H1 (cell line): ENCODE measurements around the gene SCN8A. TPM values are rescaled to one million over a fixed set of nuclear protein-coding genes. Genes with fewer than 3 reads are reported as not detected.

Experiments
- ASH2L ChIP-seq: fragments of 200-600, 300-600 bp; sonication (generic); IDR thresholded peaks from one replicate; pipeline ENCODE4 v1.7.1; 2017; ENCODE audit warnings: low read length
- CBX8 ChIP-seq: fragments of 300-800, 300-1000 bp; sonication (generic); IDR thresholded peaks from 2 replicates; pipeline ENCODE4 v1.7.1; 2016; ENCODE audit warnings: low read depth, low read length, borderline replicate concordance
- CTBP2 ChIP-seq: IDR thresholded peaks from 2 replicates; pipeline ENCODE4 v1.7.0; 2011; ENCODE audit warnings: borderline replicate concordance, mild to moderate bottlenecking, moderate library complexity, mixed read lengths, low read length; ENCODE audit not compliant: insufficient read depth, insufficient read length
- CTCF ChIP-seq, 3 experiments: IDR thresholded peaks; 1 replicate in 2 of 3; 2 replicates in 1 of 3; pipeline versions ENCODE4 v1.5.1 to v1.6.1; 2011; ENCODE audit warnings: low read length in 3 of 3, mild to moderate bottlenecking in 3 of 3, inconsistent platforms in 2 of 3, low read depth in 1 of 3, moderate library complexity in 1 of 3; ENCODE audit not compliant: insufficient read depth in 1 of 3; ENCODE audit errors: control extremely low read depth in 1 of 3
- E2F6 ChIP-seq: IDR thresholded peaks from 2 replicates; pipeline ENCODE4 v1.6.1; 2012; ENCODE audit warnings: inconsistent platforms
- EGR1 ChIP-seq: IDR thresholded peaks from 2 replicates; pipeline ENCODE4 v1.6.1; 2011; ENCODE audit warnings: low read depth, low read length, borderline replicate concordance
- PHF8 ChIP-seq: fragments of 200-600 bp; sonication (generic); conservative IDR thresholded peaks from 2 replicates; pipeline ENCODE4 v1.7.1; 2012; ENCODE audit warnings: low read depth, mild to moderate bottlenecking, inconsistent platforms, low read length, moderate library complexity
- POLR2A ChIP-seq, 2 experiments: IDR thresholded peaks; 1 replicate in 1 of 2; 2 replicates in 1 of 2; pipeline ENCODE4 v1.6.1; 2011; ENCODE audit warnings: low read depth in 2 of 2, low read length in 2 of 2, mild to moderate bottlenecking in 2 of 2; ENCODE audit errors: control extremely low read depth in 1 of 2
- POLR2AphosphoS5 ChIP-seq: IDR thresholded peaks from 2 replicates; pipeline ENCODE4 v1.6.1; 2011; ENCODE audit warnings: low read depth, low read length
- POU5F1 ChIP-seq: IDR thresholded peaks from 2 replicates; pipeline ENCODE4 v1.6.1; 2011; ENCODE audit warnings: low read depth, mild to moderate bottlenecking, low read length, moderate library complexity
- RAD21 ChIP-seq, 2 experiments: IDR thresholded peaks in 1 of 2; conservative IDR thresholded peaks in 1 of 2; 2 replicates each; pipeline ENCODE4 v1.6.1; 2011; ENCODE audit warnings: low read depth in 2 of 2, low read length in 2 of 2, improper control_type of control experiment in 1 of 2, inconsistent platforms in 1 of 2, mild to moderate bottlenecking in 1 of 2, moderate library complexity in 1 of 2
- RNF2 ChIP-seq: fragments of 200-900, 300-1000 bp; sonication (generic); IDR thresholded peaks from 2 replicates; pipeline ENCODE4 v1.7.1; 2016; ENCODE audit warnings: borderline replicate concordance, low read depth, mild to moderate bottlenecking, antibody characterized with exemption, low read length; ENCODE audit not compliant: poor library complexity, severe bottlenecking; ENCODE audit errors: missing control alignments
- SIRT6 ChIP-seq: IDR thresholded peaks from one replicate; pipeline ENCODE4 v1.7.1; 2012; ENCODE audit warnings: low read length, inconsistent platforms
- SUZ12 ChIP-seq: fragments of 200-600 bp; sonication (generic); IDR thresholded peaks from 2 replicates; pipeline ENCODE4 v1.6.1; 2012; ENCODE audit warnings: mild to moderate bottlenecking, inconsistent platforms, low read length, moderate library complexity, mixed read lengths
- TAF1 ChIP-seq: IDR thresholded peaks from 2 replicates; pipeline ENCODE4 v1.6.1; 2011; ENCODE audit warnings: mild to moderate bottlenecking, low read depth, low read length
- TCF12 ChIP-seq: IDR thresholded peaks from 2 replicates; pipeline ENCODE4 v1.6.1; 2011; ENCODE audit warnings: low read depth, mild to moderate bottlenecking, low read length
- TEAD4 ChIP-seq: IDR thresholded peaks from 2 replicates; pipeline ENCODE4 v1.6.1; 2012; ENCODE audit warnings: low read depth, low read length, inconsistent platforms, mixed read lengths
- USF2 ChIP-seq: IDR thresholded peaks from 2 replicates; pipeline ENCODE4 v1.6.1; 2011; ENCODE audit warnings: low read length, improper control_type of control experiment
- ZNF274 ChIP-seq: IDR thresholded peaks from 2 replicates; pipeline ENCODE4 v1.7.0; 2012; ENCODE audit warnings: low read length, borderline replicate concordance; ENCODE audit errors: extremely low read depth
- polyA plus RNA-seq, 7 experiments: library from polyadenylated mRNA; depleted of rRNA in 3 of 7; stranded (reverse) in 5 of 7; unstranded in 2 of 7; fragments of >200 nt in 5 of 7; fragments of 200-250 nt in 2 of 7; gene quantifications; 1 replicate in 5 of 7; 2 replicates in 1 of 7; 4 replicates in 1 of 7; pipeline versions ENCODE4 v1.2.1 to v1.2.3, GENCODE V29; 2011 to 2013; ENCODE audit warnings: missing spikeins in 2 of 7, mixed read lengths in 2 of 7
- total RNA-seq: library from RNA; stranded (reverse); fragmentation: NEBNext Ultra II Directional; extraction: Animal tissue kit (Norgen Biotek cat#: 25700); gene quantifications from 2 replicates; pipeline ENCODE4 v1.2.1, GENCODE V29; 2021

SCN8A gene
- total and polyA plus RNA-seq, 2 of the 8 experiments (the other 6 are each of a cell fraction or from before 2014, with no cell fraction given), result 6.3 to 10.7 TPM

GRCh38 chr12:51814311-51815088, 223.5 kb downstream of the SCN8A start (continued):
- TF ChIP-seq TEAD4, result no peak
- TF ChIP-seq TAF1, result no peak
- no peak for TF ChIP-seq POU5F1
- no peak for TF ChIP-seq ZNF274
- TF ChIP-seq RAD21 (IDR thresholded peaks at IDR 0.05 in 1 of 2, conservative IDR thresholded peaks at IDR 0.05 in 1 of 2; ENCODE audit: low read depth in 2 of 2, low read length in 2 of 2), result peak; percentile 57 to 74; a peak in 3 of 4 replicates
- TF ChIP-seq SUZ12, result peak; percentile 37
- TF ChIP-seq SIRT6, result no peak
- TF ChIP-seq CTBP2, result no peak
- no peak; a peak in 1 of 3 replicates for TF ChIP-seq POLR2A (IDR thresholded peaks at IDR 0.05; ENCODE audit: control extremely low read depth in 1 of 2, low read depth in 2 of 2, low read length in 2 of 2)
- peak; percentile 79 to 93 (median 83) for TF ChIP-seq CTCF (IDR thresholded peaks at IDR 0.05; ENCODE audit: control extremely low read depth in 1 of 3, insufficient read depth in 1 of 3, low read depth in 1 of 3, low read length in 3 of 3)
- TF ChIP-seq POLR2AphosphoS5, result 0 out of 2 replicates have a peak, but pooled peaks have one; percentile 26
- TF ChIP-seq E2F6, result no peak
- no peak for TF ChIP-seq RNF2
- no peak for TF ChIP-seq TCF12
- no peak for TF ChIP-seq ASH2L
- no peak for TF ChIP-seq PHF8
- no peak for TF ChIP-seq CBX8
- no peak for TF ChIP-seq USF2
- TF ChIP-seq EGR1, result 0 out of 2 replicates have a peak, but pooled peaks have one; percentile 7
